MCF 10A (cell line): ENCODE results near the gene SPATS2. TPM values are rescaled to one million over a fixed set of nuclear protein-coding genes. Genes with fewer than 3 reads are reported as not detected.

Source experiments
- BruUV-seq: library from RNA; stranded (reverse); fragments of 400-500 nt; replicated peaks from 2 replicates; lab custom pipeline; 2021; lab: Mats Ljungman, UMichigan
- CTCF ChIA-PET: fragments of 300-600 bp; sonication (Branson Sonifier 250); formaldehyde crosslinking; extraction: SDS; loops from one replicate; lab custom pipeline; 2021; ENCODE audit warnings: antibody characterized with exemption, inconsistent platforms; lab: Yijun Ruan, JAX
- POLR2A ChIA-PET: fragments of 300-600, 350-650 bp; sonication (Branson Sonifier 250); formaldehyde crosslinking; extraction: SDS; loops from one replicate; lab custom pipeline; 2020; ENCODE audit warnings: antibody characterized with exemption, inconsistent platforms; lab: Yijun Ruan, JAX
- DNase-seq: peaks from one replicate; pipeline ENCODE4 v3.0.0-alpha.2; 2018; ENCODE audit not compliant: unreplicated experiment
- H3K27ac Mint-ChIP-seq: one replicate; pipeline ENCODE4 v1.8.0; 2022; ENCODE audit warnings: mild to moderate bottlenecking, low read depth, mixed read lengths; ENCODE audit not compliant: unreplicated experiment
- H3K27me3 Mint-ChIP-seq: one replicate; pipeline ENCODE4 v1.8.0; 2022; ENCODE audit warnings: mixed read lengths; ENCODE audit not compliant: insufficient read depth, unreplicated experiment
- H3K36me3 Mint-ChIP-seq: one replicate; pipeline ENCODE4 v1.8.0; 2022; ENCODE audit warnings: mild to moderate bottlenecking, moderate library complexity, mixed read lengths; ENCODE audit not compliant: insufficient read depth, unreplicated experiment
- H3K4me1 Mint-ChIP-seq: one replicate; pipeline ENCODE4 v1.8.0; 2022; ENCODE audit warnings: mixed read lengths; ENCODE audit not compliant: insufficient read depth, unreplicated experiment
- H3K4me3 Mint-ChIP-seq: one replicate; pipeline ENCODE4 v1.8.0; 2022; ENCODE audit warnings: mild to moderate bottlenecking, moderate library complexity, mixed read lengths; ENCODE audit not compliant: unreplicated experiment
- H3K9me3 Mint-ChIP-seq: one replicate; pipeline ENCODE4 v1.8.0; 2022; ENCODE audit warnings: mixed read lengths; ENCODE audit not compliant: unreplicated experiment
- intact Hi-C: fragments of 100-400 bp; cut with micrococcal nuclease; formaldehyde crosslinking; loops from 2 replicates; pipeline ENCODE4 v1.14.1; 2022
- total RNA-seq: library from RNA; stranded (reverse); gene quantifications from 2 replicates; pipeline ENCODE4 v1.2.3, GENCODE V29; 2022
- TF ChIP-seq, protein P1 (sequence below): fragments of 200-600 bp; IDR thresholded peaks from one replicate; pipeline ENCODE4 v1.8.0; 2022; ENCODE audit warnings: antibody characterized with exemption, mild to moderate bottlenecking; ENCODE audit not compliant: unreplicated experiment

The SPATS2 gene
- total RNA-seq, 1 experiment from 2014 or later: 26.0 TPM

- DNase-seq: no peak
- H3K4me3 Mint-ChIP-seq: no peak overlapping the region
- TF ChIP-seq, protein P1, sequence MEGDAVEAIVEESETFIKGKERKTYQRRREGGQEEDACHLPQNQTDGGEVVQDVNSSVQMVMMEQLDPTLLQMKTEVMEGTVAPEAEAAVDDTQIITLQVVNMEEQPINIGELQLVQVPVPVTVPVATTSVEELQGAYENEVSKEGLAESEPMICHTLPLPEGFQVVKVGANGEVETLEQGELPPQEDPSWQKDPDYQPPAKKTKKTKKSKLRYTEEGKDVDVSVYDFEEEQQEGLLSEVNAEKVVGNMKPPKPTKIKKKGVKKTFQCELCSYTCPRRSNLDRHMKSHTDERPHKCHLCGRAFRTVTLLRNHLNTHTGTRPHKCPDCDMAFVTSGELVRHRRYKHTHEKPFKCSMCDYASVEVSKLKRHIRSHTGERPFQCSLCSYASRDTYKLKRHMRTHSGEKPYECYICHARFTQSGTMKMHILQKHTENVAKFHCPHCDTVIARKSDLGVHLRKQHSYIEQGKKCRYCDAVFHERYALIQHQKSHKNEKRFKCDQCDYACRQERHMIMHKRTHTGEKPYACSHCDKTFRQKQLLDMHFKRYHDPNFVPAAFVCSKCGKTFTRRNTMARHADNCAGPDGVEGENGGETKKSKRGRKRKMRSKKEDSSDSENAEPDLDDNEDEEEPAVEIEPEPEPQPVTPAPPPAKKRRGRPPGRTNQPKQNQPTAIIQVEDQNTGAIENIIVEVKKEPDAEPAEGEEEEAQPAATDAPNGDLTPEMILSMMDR: no peak
- intact Hi-C loops: no loop called here
- peaks cover 9% of the 10 kb centered on the region for H3K4me1 Mint-ChIP-seq
- ChIA-PET POLR2A (no interaction called here), CTCF (interaction anchor here (0.5 kb wide), 1 partner anchor 43 kb away, joined by 4 read pairs; no protein-coding TSS in a partner anchor)
- H3K9me3 Mint-ChIP-seq: no peaks in the 10 kb centered on the region
- no peaks in the 10 kb centered on the region for H3K36me3 Mint-ChIP-seq
- no TSS peak for BruUV-seq
- H3K27ac Mint-ChIP-seq: no peak overlapping the region
- peaks cover 10% of the 10 kb centered on the region for H3K27me3 Mint-ChIP-seq
Observed at GRCh38 chr12:49541911-49542505, 174.7 kb downstream of the SPATS2 start.

- H3K27ac Mint-ChIP-seq: no peak overlapping the region
- H3K27me3 Mint-ChIP-seq: peaks cover 10% of the 10 kb centered on the region
- no peak for DNase-seq
- H3K4me3 Mint-ChIP-seq: no peak overlapping the region
- peaks cover 9% of the 10 kb centered on the region for H3K4me1 Mint-ChIP-seq
- no peaks in the 10 kb centered on the region for H3K36me3 Mint-ChIP-seq
- POLR2A ChIA-PET: no interaction called here
- TF ChIP-seq, protein P1: no peak
- CTCF ChIA-PET: interaction anchor here (0.5 kb wide), 1 partner anchor 44 kb away, joined by 4 read pairs; no protein-coding TSS in a partner anchor
- BruUV-seq: no TSS peak
- intact Hi-C loops: no loop called here
- H3K9me3 Mint-ChIP-seq: no peaks in the 10 kb centered on the region
Observed at GRCh38 chr12:49542592-49543160, 175.4 kb downstream of the SPATS2 start.

DNA sequence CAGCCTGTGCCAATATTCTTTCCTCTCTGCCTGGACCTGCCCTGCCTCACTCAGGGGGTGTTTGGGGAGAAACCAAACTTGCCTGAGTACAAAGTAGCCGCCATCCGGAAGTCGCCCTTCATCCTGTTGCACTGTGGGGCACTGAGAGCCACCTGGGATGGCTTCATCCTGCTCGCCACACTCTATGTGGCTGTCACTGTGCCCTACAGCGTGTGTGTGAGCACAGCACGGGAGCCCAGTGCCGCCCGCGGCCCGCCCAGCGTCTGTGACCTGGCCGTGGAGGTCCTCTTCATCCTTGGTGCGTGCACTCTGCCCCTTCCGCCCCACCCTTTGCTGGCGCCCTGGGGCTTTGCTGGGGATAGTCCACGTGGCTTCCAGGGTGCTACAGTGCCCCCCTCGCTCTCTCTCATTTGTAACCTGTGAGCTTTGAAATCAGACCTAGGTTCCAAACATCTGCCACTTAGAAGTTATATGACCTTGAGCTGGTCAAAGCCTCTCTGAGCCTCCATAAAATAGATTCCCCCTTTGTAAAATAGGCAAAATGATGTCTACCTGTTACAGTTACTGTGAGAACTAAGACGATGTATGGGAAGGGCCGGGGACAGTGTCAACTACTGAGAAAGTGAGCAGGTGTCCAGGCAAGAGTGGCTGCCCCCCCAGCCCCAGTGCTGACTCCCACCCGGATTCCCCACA, 176.1 kb downstream of the SPATS2 start:
- TF ChIP-seq, protein P1: no peak
- ChIA-PET CTCF (no interaction called here), POLR2A (no interaction called here)
- H3K27me3 Mint-ChIP-seq: peaks cover 10% of the 10 kb centered on the region
- peaks cover 9% of the 10 kb centered on the region for H3K4me1 Mint-ChIP-seq
- no TSS peak for BruUV-seq
- H3K36me3 Mint-ChIP-seq: no peaks in the 10 kb centered on the region
- no peak overlapping the region for H3K27ac Mint-ChIP-seq
- intact Hi-C loops: no loop called here
- H3K4me3 Mint-ChIP-seq: no peak overlapping the region
- H3K9me3 Mint-ChIP-seq: no peaks in the 10 kb centered on the region
- DNase-seq: no peak
